GM19099 (cell line): ENCODE results near the gene LRRK1.

Source experiments
- POLR2A ChIP-seq: IDR thresholded peaks from 3 replicates; pipeline ENCODE4 v1.6.1; 2011; ENCODE audit warnings: low read depth; ENCODE audit not compliant: insufficient read length; ENCODE audit errors: extremely low read depth

LRRK1 gene

DNA sequence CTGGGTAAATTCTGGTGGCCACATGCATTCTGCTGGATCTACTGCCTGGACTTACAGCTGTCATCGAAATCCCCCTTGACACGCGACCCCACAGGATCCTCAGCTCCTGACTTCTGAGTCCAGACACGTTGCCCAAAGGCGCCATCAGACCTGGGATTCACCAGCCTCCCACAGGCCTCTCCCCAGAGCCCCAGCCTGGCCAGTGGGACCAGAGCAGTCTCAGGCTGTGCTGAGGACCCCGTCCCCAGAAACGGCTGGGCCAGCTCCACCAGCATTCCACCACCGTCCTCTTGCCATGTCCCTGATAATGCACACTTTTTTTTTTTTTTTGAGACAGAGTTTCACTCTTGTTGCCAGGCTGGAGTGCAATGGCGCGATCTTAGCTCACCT is 166.1 kb downstream of the LRRK1 start:
- TF ChIP-seq POLR2A, result no peak

DNA sequence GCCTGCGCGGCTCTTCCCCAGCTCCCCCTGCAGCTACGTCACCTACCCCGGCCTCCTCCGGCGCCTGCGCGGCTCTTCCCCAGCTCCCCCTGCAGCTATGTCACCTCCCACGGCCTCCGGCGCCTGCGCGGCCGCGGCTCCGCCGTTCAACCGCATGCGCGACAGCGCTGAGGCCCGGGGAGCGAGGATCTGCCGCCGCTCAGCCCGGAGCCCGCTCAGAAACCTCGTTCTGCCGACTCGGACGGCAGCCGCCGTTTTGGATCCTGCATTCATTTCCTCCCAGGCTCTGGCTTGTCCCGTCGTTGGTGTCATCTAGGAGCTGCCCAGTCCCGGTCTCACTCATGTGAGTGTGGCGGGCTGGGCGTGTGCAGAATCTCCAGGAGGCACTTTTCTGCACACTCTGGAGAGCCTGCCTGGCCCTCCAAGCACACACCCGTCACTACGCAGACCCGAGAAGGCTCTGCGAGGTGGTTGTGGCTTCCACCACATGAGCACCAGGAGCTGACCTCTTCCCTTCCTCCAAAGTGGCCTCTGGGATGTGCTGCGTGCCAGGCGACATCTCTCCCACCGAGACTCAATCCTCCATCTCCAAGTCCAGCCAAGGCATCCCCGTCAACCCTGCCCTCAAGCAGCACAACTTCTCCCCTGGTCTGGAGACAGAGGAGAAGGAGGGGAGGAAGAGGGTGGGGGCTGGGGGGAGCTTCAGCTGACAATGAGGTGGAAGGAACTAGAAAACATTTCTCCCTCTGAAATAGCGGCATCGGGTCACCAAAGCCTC is 167.4 kb downstream of the LRRK1 start:
- TF ChIP-seq POLR2A, result no peak

DNA sequence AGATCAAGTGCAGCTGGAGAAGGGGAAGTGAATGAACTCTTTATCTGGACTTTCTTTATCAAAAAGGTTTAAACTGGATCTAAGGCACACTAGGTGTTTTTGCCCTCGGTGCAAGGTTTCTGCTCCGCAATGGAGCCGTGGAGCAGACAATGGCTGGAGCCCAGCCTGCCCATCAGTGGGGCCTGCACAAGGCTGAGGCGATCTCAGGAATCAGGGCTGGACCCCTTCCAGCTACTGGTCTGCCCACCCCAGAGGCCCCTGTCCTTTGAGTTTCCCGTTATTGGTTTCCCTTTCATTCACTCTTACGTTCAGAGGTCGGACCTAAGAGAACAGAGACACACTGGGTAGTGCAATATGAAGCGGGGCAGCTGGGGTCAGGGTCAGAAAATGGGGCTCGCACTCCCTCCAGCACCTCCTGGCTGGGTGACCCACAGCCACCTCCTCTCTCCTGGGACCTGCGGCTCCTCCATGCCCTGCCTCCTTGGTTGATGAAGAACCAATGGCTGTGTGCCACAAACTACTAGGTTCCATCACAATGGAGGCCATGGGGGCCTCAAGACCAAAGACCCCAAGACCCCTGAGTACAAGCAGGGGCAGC is 168.1 kb downstream of the LRRK1 start:
- no peak for TF ChIP-seq POLR2A

DNA sequence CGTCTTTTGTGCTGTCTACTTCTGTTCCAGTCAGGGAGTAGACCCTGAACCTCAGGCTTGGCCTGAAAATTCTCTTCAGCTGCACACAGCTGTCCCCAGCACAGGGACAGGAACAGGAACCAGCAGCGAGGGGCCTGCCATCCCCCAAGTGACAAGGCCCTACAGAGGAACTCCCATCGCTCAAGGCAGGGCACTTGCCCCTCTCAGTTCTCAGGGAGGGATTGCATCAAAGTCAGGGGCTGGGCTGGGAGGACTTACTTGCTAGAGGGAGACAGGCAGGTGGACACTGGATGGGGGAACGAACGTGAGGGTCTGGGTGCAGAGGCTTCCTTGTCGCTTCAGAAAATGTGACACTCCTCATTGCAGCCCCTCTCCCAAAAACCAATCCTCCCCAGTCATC is 169.1 kb downstream of the LRRK1 start:
- no peak for TF ChIP-seq POLR2A

DNA sequence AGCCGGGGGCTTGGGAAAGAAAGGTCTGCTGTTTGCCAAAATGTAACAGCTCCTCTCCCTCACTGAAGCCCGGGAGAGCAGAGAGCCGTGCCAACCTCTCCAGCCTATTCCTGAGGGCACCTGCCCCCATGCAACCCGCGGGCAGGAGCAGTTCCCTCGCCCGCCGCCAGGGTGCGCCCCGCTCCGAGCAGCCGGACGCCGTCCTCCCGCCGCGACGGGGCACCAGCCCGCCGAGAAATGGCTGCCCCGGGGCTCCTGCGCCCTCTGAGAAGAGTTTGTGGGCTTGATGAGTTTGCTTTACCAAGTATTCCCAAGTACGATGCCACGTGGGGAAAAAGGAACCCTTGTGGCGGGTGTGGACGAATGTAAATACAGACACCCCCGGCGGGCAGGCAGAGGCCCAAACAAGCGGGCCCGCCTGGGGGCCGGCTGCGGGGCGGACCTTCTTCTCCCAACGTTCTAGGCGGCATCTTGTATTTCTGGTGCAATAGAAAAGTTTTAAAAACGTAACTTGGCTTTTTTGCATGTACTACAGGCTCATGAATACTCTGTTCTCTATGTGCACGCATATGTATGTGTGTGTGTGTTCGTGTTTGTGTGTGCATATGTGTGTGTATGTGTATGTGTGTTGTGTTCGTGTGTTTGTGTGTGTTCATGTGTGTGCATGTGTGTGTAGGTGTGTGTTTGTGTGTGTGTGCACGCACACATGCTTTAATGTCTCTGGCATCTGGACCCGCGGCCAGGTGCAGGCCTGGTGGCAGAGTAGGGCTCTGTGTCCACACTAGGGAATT is 169.8 kb downstream of the LRRK1 start:
- TF ChIP-seq POLR2A, result no peak

DNA sequence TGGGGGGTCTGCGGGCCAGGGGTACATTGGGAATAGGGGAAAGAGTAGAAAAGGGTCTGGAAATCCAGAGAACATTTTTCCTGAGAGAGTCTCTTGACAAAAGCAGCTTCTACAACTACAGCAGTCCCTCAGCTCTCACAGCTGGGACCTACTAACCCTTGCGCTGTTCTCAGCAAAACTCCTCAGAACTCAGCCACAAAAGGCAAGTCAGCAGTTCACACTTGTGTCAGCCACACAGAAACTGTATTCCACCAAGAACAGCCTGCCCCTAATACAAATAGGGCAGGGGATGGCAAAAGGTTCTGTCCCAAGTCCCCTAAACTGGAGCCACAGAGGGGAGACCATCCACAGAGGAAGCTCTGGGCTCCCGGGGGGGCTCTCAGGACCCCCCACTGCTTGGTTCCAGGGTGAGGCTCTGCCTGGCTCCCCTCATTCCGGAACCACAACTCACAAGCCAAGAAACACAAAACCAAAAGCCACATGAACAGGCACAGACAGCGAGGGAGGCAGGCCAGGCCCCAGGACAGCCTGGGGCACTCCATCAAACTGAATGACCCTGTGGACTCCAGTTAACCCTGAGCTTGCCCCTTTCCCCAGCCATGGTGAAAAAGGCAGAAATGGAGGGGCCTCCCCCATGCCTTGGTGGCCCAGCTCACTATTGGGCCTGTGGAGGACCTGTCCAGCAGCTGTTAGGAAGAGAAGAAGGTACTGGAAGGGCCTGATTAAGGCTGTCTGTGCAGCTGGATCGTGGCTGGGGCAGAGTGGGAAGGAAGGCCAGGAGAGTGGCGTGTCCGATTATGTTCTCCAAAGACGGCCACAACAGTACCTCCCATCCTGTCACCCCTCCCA is 170.6 kb downstream of the LRRK1 start:
- TF ChIP-seq POLR2A, result no peak

- no peak for TF ChIP-seq POLR2A
These were observed 171.3 kb downstream of the LRRK1 start for GRCh38 chr15:101090428-101090790.

GRCh38 chr15:101091080-101092017 is 172.2 kb downstream of the LRRK1 start:
- TF ChIP-seq POLR2A, result no peak

GRCh38 chr15:101092156-101092866 is 173.2 kb downstream of the LRRK1 start:
- no peak for TF ChIP-seq POLR2A

DNA sequence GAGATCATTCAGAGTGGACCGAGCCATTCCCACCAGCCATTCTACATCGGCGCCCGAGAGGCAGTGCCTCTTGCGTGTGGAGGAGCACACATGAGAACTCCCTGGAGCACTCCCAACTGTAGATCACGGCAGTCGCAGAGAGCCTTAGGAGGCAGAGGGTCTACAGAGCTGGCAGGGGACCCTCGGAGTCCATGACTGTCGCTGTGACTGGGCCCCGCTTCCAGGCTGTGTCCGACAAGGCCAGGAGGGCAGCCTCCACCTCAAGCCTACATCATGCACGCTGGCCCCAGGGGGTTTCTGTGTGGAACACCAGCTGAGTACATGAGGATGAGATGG is 173.7 kb downstream of the LRRK1 start:
- no peak for TF ChIP-seq POLR2A

DNA sequence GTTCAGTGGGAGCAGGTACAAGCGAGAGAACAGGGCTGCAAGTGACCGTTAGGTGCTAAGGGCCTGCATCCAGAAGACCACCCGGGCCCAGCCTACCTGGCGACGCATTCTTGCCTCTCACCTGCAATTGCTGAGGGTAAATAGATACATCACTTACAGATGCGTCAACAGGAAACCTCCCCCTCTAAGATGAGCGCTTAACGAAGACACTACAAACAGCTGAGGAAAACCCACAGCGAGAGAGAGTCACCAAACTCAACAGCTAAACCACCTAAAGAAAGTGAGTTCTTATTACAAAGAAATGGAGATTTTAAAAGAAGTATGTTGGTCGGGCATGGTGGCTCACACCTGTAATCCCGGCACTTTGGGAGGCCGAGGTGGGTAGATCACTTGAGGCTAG is 174.8 kb downstream of the LRRK1 start:
- TF ChIP-seq POLR2A, result no peak

DNA sequence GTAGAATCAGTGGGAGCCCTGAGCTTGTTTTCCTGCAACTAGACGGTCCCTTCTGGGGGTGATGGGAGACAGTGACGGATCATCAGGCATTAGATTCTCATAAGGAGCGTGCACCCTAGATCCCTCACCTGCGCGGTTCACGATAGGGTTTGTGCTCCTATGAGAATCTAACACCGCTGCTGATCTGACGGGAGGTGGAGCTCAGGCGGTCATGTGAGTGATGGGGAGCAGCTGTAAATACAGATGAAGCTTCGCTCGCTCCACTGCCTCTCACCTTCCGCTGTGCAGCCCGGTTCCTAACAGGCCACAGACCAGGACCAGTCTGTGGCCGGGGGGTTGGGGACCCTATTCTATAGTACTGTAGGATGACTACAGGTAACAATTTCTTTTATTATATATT is 178.0 kb downstream of the LRRK1 start:
- no peak for TF ChIP-seq POLR2A

GRCh38 chr15:101099183-101099582 is 180.0 kb downstream of the LRRK1 start:
- no peak for TF ChIP-seq POLR2A
